ENCODE data around the gene CLK4.

Gene CLK4

GRCh38 chr5:178632285-178632684 lies 5.4 kb upstream of the CLK4 start:
- no peak for DNase-seq

DNA sequence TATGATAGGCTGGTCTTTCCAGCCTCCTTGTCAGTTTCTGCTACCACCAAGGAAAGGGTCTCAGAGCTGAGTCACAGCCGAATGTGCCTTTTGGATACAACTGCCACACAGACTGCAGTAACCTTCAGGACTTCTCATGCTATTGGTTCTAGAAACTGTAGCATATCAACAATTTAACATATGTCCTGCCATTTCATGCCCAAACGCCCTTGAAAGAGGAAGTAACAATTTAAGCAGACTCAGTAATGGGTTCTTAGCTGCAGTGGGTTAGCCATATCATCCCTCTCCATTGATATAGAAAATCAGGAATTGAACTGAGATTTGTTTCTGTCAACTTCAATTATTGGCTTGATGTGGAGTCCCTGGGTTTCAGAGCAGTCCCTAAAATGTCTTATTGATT lies 4.1 kb upstream of the CLK4 start:
- DNase-seq: peak; percentile 31

DNA sequence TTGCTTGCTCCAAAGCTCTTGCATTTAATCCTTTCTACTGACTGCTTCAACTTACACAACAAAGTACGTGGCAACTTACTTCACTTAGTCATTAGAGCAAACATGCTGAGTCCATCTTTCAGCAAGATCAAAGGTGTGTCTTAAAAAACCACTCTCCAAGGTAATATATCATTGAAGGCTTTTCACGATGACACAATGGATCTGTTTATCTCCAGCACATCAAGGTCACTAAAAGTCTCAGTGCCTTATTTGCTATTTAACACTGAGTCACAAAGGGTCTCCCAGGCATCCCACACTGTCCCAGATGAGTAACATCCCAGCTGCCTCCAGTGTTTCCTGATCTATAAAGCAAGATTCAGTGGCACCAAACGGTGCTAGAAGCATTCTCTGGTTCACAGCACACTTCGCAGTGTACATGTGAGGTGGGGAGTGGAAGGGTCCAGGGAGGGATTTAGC lies 3.7 kb upstream of the CLK4 start:
- DNase-seq: no peak

- DNase-seq: no peak
These were observed 379 bp upstream of the CLK4 start for GRCh38 chr5:178627259-178627598.

DNA sequence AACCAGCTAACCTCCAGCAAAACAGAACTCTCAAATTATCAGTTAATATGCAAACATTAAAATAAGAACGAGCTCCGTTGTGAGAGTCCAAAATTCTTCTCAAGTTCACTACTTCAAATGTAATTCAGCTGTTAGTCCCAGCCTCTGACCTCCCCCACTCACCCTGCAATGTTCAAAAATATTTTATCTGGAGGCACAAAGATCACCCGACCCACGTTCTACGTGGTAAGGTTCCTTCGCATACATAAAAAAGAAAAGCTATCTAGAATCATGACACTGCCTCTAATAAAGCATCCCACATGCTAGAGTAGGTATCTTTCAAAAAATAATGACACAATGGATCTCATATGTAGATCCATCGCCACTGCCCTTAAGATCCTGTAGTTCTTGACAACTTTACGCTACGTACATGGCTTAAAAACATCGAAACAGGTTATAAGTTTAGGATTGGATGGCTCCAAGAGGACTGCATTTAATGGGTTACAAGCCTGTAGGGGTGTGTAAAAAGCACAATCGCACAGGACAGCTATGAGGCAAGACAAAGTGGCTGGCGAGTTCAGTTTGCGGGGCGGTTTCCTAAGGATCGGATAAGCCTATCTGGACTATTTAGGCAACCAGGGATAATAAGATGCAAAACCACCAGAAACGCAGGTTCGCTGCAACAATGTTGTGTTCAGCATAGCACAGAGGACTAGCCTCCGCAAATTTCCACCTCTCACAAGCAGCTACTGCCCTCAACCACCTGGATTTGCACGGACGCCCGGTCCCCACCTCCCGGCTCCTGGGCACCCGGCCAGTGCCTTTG lies 969 bp downstream of the CLK4 start:
- peak; percentile 71 for DNase-seq

DNA sequence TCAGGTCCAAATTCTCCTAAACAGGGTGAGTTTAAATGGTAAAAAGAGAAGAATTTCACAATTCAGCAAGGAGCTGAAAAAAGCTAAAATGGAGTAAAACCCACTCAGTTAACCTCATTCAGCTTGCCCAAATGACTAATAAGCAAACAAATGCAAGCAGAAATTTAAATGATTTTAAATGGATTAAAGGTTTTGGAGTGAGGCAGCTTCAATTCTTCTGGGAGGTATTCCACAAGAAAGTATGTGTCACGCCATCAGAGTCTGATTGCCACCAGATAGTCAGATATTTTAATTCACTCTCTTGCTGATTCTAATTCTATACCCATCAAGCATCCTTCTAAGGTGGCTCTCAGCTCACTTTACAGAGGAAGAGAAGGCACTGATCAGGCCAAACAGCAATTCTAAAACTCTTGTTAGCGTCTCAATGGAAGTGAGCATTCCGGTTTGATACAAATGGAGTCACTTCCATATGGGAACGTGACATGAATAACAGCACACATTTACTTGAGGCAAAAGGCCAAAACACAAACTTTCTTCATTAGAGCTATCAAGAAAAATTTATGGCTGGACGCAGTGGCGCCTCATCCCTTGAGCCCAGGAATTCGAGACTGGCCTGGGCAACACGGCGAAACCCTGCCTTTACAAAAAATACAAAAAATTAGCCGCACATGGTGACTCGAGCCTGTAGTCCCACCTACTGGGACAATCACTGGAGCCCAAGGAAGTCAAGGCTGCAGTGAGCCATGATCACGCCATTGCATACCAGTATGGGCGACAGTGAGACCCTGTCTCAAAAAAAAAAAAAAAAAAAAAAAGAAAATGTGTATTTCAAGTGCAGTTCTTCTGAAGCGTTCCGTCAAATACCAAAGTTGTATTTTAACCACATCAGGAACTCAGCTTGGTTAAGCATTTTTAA lies 2.0 kb downstream of the CLK4 start:
- peak; percentile 9 for DNase-seq

DNA sequence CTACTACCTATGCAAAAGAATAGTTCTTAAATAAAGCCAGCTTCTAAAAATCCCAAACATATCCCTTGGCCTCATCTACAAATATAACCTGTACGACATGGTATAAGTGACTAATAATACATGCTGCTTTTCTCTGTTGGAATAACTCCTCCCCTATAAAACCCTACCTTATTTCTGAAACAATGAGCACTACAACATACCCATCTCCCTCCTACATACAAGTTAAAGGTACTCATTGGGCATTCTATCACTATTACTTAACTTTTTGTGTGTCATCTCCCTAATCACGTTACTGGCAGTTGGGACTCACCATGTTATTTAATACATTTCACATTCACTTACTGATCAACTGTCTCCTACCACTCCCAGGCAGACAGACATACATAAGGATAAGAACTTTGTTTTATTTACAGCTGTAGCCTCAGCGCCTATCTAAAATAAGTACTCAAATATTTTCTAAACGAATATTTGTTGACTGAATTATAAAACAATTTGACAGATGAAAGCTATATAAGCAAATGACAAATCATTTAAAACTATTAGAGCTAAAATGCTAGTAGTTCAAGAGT lies 4.1 kb downstream of the CLK4 start:
- DNase-seq: no peak

DNA sequence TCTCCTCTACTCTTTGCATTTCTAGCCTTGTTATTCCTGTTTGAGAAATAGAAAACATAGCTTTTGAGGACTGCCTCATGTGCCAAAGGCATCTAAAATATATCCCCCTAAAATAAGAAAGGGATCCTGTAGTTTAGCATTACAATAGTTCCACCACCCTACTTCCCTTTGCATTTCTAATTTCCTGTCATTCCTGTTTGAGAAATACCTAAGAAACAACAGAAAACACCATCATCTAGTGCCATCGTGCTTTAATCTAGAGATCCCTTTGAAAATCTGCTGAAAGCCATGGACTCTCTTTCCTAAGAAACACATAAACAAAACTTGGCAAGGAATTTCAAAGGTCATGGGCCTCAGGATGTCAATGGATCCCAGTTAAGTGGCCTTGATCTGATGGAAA lies 7.5 kb downstream of the CLK4 start:
- DNase-seq: no peak

DNA sequence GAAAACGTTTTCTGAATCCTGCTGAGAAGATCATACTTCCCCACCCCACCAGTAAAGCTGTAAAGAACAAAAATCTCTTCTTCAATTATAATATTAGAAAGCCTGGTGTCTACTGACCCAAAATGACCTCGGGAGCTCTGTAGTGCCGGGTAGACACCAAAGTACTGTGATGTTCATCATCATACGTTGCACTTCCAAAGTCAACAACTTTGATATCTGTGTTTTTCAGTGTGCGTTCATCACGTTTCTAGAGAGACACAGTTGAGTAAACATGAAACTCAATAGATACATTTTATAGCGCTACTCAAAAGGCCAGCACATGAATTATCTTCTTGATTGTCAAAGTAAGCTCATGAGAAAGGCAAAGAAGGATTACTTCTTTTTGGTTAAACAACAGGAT lies 14.6 kb downstream of the CLK4 start:
- no peak for DNase-seq

- no peak for DNase-seq
These were observed 20.6 kb downstream of the CLK4 start for GRCh38 chr5:178606269-178606668.

DNA sequence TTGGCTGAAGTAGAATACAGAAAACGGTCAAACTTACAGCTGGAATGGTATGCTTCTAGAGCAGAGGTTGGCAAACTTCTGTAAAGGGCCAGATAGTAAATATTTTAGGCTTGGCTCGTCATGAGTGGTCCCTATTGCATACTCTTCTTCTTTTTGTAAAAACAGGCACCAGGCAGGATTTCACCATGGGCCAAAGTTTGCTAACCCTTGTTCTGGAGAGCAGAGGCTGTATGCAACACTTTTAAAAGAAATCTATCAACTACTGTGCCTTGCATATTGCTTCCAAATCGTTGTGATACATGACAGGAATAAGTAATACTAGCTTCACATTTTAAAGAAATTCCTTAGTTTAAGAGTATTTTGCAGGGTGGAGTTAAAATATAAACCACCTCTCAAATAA lies 21.1 kb downstream of the CLK4 start:
- DNase-seq: no peak

- DNase-seq: no peak
These were observed 24.1 kb downstream of the CLK4 start for GRCh38 chr5:178602752-178603151.

GRCh38 chr5:178595750-178596149 lies 31.1 kb downstream of the CLK4 start:
- DNase-seq: no peak

DNA sequence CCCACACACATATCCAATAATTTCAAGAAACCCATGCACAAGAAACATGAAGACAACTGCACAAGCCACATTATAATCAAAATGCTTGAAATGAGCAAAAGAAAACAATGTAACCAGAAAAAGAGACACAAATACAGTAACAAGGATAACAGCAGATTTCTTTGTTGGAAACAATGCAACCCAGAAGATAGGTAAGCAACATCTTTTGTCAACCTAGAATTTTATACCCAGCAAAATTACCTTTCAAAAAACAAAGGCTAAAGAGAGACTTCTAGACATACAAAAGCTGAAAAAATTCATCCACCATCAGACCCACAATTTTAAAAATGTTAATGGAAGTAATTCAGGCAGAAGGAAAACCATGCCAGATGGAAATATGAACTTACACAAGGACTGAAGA lies 31.7 kb downstream of the CLK4 start:
- no peak for DNase-seq

DNA sequence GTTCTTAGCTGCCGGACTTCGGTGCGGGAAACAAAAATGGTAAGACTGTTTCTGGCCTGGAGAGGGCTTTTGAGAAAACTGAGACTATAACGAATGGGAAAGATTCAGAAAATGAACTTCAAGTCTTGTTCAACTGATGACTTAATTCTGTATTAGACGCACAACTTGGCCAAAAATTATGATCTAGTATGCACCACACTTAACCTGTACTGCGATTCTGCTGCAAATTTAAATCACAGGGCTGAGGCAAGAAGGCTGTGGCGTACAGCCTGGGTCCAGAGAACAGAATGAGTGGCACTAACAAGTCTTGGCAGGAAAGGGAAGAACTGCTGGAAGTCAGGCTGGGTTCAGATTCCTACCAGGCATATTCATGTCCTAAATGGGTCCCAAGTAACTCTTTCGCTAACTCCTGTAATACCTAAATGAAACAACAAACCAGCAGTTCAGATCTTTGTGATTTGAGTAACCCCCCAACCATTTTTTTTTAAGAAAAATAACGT lies 35.9 kb downstream of the CLK4 start:
- DNase-seq: no peak

DNA sequence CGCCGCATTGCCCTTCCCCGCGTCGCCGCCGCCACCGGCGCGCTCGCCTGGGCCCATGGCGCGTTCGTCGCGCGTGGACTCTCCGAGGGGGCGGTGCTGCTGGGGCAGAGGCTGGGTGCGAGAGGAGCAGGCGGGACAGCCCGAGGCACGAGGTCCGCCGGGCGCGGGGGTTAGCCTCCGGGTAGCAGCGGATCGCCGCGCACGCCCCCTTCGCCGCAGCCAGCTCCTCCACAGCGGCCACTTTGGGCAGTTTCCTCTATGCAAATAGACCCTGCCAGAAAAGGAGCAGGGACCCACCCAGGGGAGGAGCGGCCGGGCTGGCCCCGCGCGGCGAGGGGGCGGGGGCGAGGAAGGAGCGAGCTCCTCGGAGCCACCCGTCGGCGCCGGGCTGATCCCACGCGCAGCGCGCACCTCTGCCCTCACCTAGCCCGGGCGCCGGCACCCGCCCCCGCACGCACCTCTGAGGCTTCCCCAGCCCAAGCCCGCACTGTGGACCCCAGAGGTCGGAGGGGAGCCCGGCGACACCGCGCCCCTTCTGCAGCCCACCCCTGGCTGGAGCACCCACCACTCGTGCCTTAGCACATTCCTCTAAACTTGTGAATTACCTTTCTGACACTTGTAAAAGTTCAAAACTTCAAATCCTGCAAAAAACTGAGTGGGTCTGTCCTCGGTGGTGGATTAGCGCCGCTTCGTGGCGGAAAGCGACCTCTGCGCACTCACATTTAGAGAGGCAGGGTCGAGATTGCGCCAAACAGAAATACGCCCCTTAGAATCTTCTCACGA lies 36.5 kb downstream of the CLK4 start, which contains the start of gene COL23A1:
Gene COL23A1 (minus strand): TSS at position 253 of the 783 bp plus-strand sequence.
- DNase-seq: peak; percentile 79

DNA sequence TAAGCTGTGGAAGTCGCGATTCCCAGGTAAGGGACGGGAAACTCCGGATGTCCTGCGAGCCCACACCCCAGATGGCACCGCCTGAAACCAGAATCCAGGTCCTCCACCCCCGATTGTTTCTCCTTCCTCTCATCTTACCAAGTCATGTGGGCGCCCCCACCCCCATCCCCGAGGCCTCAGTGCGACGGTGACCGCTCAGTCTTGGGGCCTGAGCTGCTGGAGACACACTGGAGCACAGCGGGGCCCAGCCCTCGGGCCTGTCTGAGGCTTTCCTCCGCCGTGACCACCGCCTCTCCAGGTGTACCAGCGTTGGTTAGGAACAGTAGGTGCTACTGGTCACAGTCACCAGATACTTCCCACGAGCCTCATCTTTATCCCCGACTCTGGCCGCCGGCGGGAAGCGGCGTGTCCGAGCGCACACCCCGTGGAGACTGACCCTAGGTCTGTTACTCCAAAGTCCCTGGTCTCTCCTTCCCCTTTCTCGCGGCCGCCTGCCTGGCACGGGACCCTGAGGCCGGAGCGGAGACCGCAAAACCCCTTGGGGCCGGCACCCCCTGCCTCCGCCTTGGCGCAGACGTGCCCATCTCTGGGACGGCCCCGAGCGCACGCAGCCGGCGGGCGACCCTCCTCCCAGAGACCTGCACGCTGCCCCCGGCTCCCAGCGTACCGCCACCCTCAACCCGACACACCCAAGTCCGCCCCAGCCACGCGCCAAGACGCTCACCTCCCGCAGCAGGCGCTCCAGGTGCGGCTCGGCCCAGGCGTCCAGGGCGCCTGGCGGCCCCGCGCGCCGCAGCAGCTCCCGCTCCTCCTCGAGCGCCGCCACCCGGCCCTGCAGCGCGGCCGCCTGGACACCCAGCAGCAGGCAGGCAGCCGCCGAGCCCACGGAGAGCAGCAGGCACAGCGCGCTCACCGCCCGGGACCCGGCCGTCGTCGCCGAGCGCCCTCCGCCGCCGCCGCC lies 37.4 kb downstream of the CLK4 start:
- peak; percentile 67 for DNase-seq

GRCh38 chr5:178588769-178589168 lies 38.1 kb downstream of the CLK4 start:
- no peak for DNase-seq

- no peak for DNase-seq
These were observed 38.9 kb downstream of the CLK4 start for GRCh38 chr5:178587763-178588611.

DNA sequence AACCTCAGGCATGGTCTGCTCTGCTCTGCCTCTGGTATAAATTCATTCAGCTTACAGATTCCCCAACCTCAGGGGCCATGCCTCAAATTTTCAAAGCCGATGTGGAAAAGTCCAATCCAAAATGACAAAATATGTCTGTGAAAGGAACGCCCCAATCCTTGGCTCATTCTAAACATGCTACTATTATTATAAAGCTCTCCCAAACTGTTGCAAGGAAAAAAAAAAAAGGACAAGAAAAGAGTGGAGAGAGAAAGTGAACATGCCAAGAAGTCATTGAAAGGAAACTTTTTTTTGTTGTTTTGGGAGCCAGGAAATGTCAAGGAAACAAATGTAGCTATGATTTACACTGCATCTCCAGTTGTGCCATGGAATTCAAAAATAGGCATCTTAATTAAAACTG lies 40.5 kb downstream of the CLK4 start:
- DNase-seq: no peak
